Fibroblast of lung (primary cell): Measurements from ENCODE around the gene ESM1. TPM values are rescaled to one million over a fixed set of nuclear protein-coding genes. Genes with fewer than 3 reads are reported as not detected.
A peak's percentile ranks its signal among the peaks of the same experiment; 100 is the strongest.

Experiments used
- DNase-seq, 2 donors: peaks; one replicate each; pipeline versions ENCODE4 v3.0.0 to v3.0.0-alpha.2; 2010; ENCODE audit warnings: low read depth in 2 of 2
- H2AFZ ChIP-seq: 2 replicates; pipeline ENCODE4 v1.5.1; 2012; ENCODE audit warnings: low read length, control low read depth, inconsistent platforms
- H3K27ac ChIP-seq: 2 replicates; pipeline ENCODE4 v1.5.1; 2011; ENCODE audit warnings: low read length, control low read depth; ENCODE audit not compliant: insufficient read depth
- H3K27me3 ChIP-seq: 2 replicates; pipeline ENCODE4 v1.5.1; 2011; ENCODE audit warnings: mild to moderate bottlenecking, low read length; ENCODE audit not compliant: control insufficient read depth, insufficient read depth
- H3K36me3 ChIP-seq: 2 replicates; pipeline ENCODE4 v1.5.1; 2011; ENCODE audit warnings: low read length; ENCODE audit not compliant: control insufficient read depth, insufficient read depth
- H3K4me1 ChIP-seq: 2 replicates; pipeline ENCODE4 v1.5.1; 2011; ENCODE audit warnings: low read length; ENCODE audit not compliant: control insufficient read depth, insufficient read depth; ENCODE audit errors: extremely low read depth
- H3K4me2 ChIP-seq: 2 replicates; pipeline ENCODE4 v1.5.1; 2011; ENCODE audit warnings: low read length, control low read depth; ENCODE audit not compliant: insufficient read depth; ENCODE audit errors: extremely low read depth
- H3K4me3 ChIP-seq, 4 experiments: fragments of 200-600 bp in 1 of 4; sonication (generic) in 1 of 4; replicated peaks in 1 of 4; 2 replicates each; pipeline ENCODE4 v1.5.1; 2011 to 2016; ENCODE audit warnings: low read length in 4 of 4, low read depth in 3 of 4, mild to moderate bottlenecking in 3 of 4, control low read depth in 2 of 4, inconsistent platforms in 1 of 4, mixed read lengths in 1 of 4; ENCODE audit not compliant: insufficient read depth in 1 of 4; ENCODE audit errors: control extremely low read depth in 1 of 4
- H3K79me2 ChIP-seq: 2 replicates; pipeline ENCODE4 v1.5.1; 2012; ENCODE audit warnings: mild to moderate bottlenecking, low read length, inconsistent platforms; ENCODE audit not compliant: control insufficient read depth, insufficient read depth
- H3K9ac ChIP-seq: 2 replicates; pipeline ENCODE4 v1.5.1; 2011; ENCODE audit warnings: mild to moderate bottlenecking, low read length, control low read depth; ENCODE audit not compliant: insufficient read depth
- H3K9me3 ChIP-seq: 2 replicates; pipeline ENCODE4 v1.5.1; 2012; ENCODE audit warnings: low read depth, low read length; ENCODE audit not compliant: control insufficient read depth, insufficient read depth
- H4K20me1 ChIP-seq: 2 replicates; pipeline ENCODE4 v1.5.1; 2011; ENCODE audit warnings: low read length; ENCODE audit not compliant: control insufficient read depth, insufficient read depth; ENCODE audit errors: extremely low read depth
- CTCF ChIP-seq, 2 donors: IDR thresholded peaks in 1 of 2; conservative IDR thresholded peaks in 1 of 2; 1 replicate in 1 of 2; 2 replicates in 1 of 2; pipeline ENCODE4 v1.5.1; 2011 to 2012; ENCODE audit warnings: low read length in 2 of 2, control low read depth in 1 of 2, inconsistent platforms in 1 of 2, low read depth in 1 of 2, mild to moderate bottlenecking in 1 of 2
- EZH2 ChIP-seq: IDR thresholded peaks from 2 replicates; pipeline ENCODE4 v1.5.1; 2012; ENCODE audit warnings: low read length, control low read depth, mild to moderate bottlenecking; ENCODE audit errors: missing control alignments
- polyA plus RNA-seq, 2 donors: library from polyadenylated mRNA; depleted of rRNA in 1 of 2; stranded (reverse) in 1 of 2; unstranded in 1 of 2; fragments of >200 nt; gene quantifications; 2 replicates each; pipeline ENCODE4 v1.2.1, GENCODE V29; 2011 to 2012; ENCODE audit warnings: missing spikeins in 1 of 2
- total RNA-seq: library from RNA; depleted of rRNA; stranded (reverse); fragments of >200 nt; gene quantifications from 2 replicates; pipeline ENCODE4 v1.2.1, GENCODE V29; 2014

Gene ESM1
- total and polyA plus RNA-seq, 2 donors (not counting 1 experiment from before 2014, with no cell fraction given), result 0.50 to 1.5 TPM

GRCh38 chr5:54993318-54993717 is 7.9 kb upstream of the ESM1 start:
- H3K4me2 ChIP-seq, result no peak overlapping the region
- no peaks in the 10 kb centered on the region for H3K9me3 ChIP-seq
- H4K20me1 ChIP-seq, result no peaks in the 10 kb centered on the region
- TF ChIP-seq CTCF (conservative IDR thresholded peaks at IDR 0.05 in 1 of 2, IDR thresholded peaks at IDR 0.05 in 1 of 2; ENCODE audit: low read depth in 1 of 2, low read length in 2 of 2) (no peak), EZH2 (no peak)
- H3K4me1 ChIP-seq, result peaks cover 7% of the 10 kb centered on the region
- peak in 1 of 2 donors; percentile 51 for DNase-seq
- no peak overlapping the region for H2AFZ ChIP-seq
- H3K27me3 ChIP-seq, result no peaks in the 10 kb centered on the region
- H3K9ac ChIP-seq, result no peak overlapping the region
- H3K36me3 ChIP-seq, result no peaks in the 10 kb centered on the region
- H3K79me2 ChIP-seq, result no peaks in the 10 kb centered on the region
- H3K27ac ChIP-seq, result no peak overlapping the region
- no peak overlapping the region for H3K4me3 ChIP-seq

- no peaks in the 10 kb centered on the region for H3K27me3 ChIP-seq
- no peak overlapping the region for H3K4me3 ChIP-seq
- peak overlapping the region; percentile 30 for H3K27ac ChIP-seq
- H4K20me1 ChIP-seq, result no peaks in the 10 kb centered on the region
- TF ChIP-seq EZH2 (no peak), CTCF (conservative IDR thresholded peaks at IDR 0.05 in 1 of 2, IDR thresholded peaks at IDR 0.05 in 1 of 2; ENCODE audit: low read depth in 1 of 2, low read length in 2 of 2) (no peak)
- H3K9ac ChIP-seq, result no peak overlapping the region
- H2AFZ ChIP-seq, result no peak overlapping the region
- H3K36me3 ChIP-seq, result no peaks in the 10 kb centered on the region
- H3K4me2 ChIP-seq, result no peak overlapping the region
- H3K4me1 ChIP-seq, result peaks cover 7% of the 10 kb centered on the region
- no peaks in the 10 kb centered on the region for H3K9me3 ChIP-seq
- peak in 1 of 2 donors; percentile 34 for DNase-seq
- H3K79me2 ChIP-seq, result no peaks in the 10 kb centered on the region
Observed at GRCh38 chr5:54991416-54991815, 6.0 kb upstream of the ESM1 start.

DNA sequence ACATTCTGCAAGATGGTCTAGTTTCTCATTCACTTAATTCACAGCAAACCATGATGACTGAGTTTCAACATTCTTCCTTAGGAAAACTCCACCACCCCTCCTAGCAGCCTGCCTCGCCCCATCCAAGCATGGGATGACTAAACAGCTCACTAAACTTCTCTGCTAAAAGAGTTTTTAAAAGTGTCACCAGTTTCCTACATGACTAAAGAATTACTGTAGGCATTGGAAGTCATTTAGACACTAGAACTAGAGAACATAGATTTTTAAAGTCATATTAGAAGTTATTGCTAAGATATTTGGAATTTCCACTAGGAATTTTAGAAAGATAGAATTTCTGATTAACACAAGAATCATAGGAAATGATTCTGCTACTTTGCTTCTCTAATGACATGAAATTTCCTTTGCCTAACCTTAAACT is 5.5 kb upstream of the ESM1 start:
- Histone ChIP-seq H3K9ac (no peak overlapping the region), H3K4me1 (peaks cover 10% of the 10 kb centered on the region), H3K4me3 (no peak overlapping the region), H3K9me3 (no peaks in the 10 kb centered on the region), H3K27ac (peak overlapping the region; percentile 30), H3K36me3 (no peaks in the 10 kb centered on the region), H4K20me1 (no peaks in the 10 kb centered on the region), H3K79me2 (no peaks in the 10 kb centered on the region), H3K27me3 (no peaks in the 10 kb centered on the region), H2AFZ (no peak overlapping the region), H3K4me2 (no peak overlapping the region)
- peak; percentile 34 to 85 for DNase-seq
- TF ChIP-seq CTCF (conservative IDR thresholded peaks at IDR 0.05 in 1 of 2, IDR thresholded peaks at IDR 0.05 in 1 of 2; ENCODE audit: low read depth in 1 of 2, low read length in 2 of 2) (no peak), EZH2 (no peak)
